ENCODE data around the gene EIF5A2. TPM values are rescaled to one million over a fixed set of nuclear protein-coding genes. Genes with fewer than 3 reads are reported as not detected.
"Not testable (repeated sequence)": the region's sequence is repeated elsewhere in the genome, so short reads cannot be mapped to it uniquely, and the experiment has no call there.

EIF5A2 gene
- total RNA-seq, 1 donor from 2014 or later: 10.8 TPM

GRCh38 chr3:170889132-170889531 is 19.3 kb downstream of the EIF5A2 start:
- Mint-ChIP-seq H3K36me3 (ENCODE audit: low read depth) (no peaks in the 10 kb centered on the region), H3K4me1 (ENCODE audit: low read depth) (no peaks in the 10 kb centered on the region), H3K27ac (no peak overlapping the region), H3K9me3 (no peaks in the 10 kb centered on the region), H3K4me3 (ENCODE audit: low read depth) (no peak overlapping the region), H3K27me3 (ENCODE audit: low read depth) (peaks cover 9% of the 10 kb centered on the region)
- DNase-seq (ENCODE audit: low spot score): no peak
- intact Hi-C loops (cut with micrococcal nuclease): no loop called here

- DNase-seq (ENCODE audit: low spot score); H3K9me3 Mint-ChIP-seq; H3K4me1 Mint-ChIP-seq (ENCODE audit: low read depth); H3K36me3 Mint-ChIP-seq (ENCODE audit: low read depth); intact Hi-C loops (cut with micrococcal nuclease); H3K27ac Mint-ChIP-seq; H3K27me3 Mint-ChIP-seq (ENCODE audit: low read depth); H3K4me3 Mint-ChIP-seq (ENCODE audit: low read depth): not testable (repeated sequence)
Observed at GRCh38 chr3:170884109-170884930, 24.1 kb downstream of the EIF5A2 start.

GRCh38 chr3:170878688-170879087 is 29.7 kb downstream of the EIF5A2 start:
- intact Hi-C loops (cut with micrococcal nuclease); H3K36me3 Mint-ChIP-seq (ENCODE audit: low read depth); H3K4me3 Mint-ChIP-seq (ENCODE audit: low read depth); DNase-seq (ENCODE audit: low spot score); H3K4me1 Mint-ChIP-seq (ENCODE audit: low read depth); H3K9me3 Mint-ChIP-seq; H3K27ac Mint-ChIP-seq: not testable (repeated sequence)
- peaks cover 12% of the 10 kb centered on the region for H3K27me3 Mint-ChIP-seq (ENCODE audit: low read depth)

GRCh38 chr3:170877311-170877710 is 31.1 kb downstream of the EIF5A2 start:
- H3K9me3 Mint-ChIP-seq; intact Hi-C loops (cut with micrococcal nuclease); H3K36me3 Mint-ChIP-seq (ENCODE audit: low read depth); H3K4me3 Mint-ChIP-seq (ENCODE audit: low read depth); DNase-seq (ENCODE audit: low spot score); H3K27ac Mint-ChIP-seq; H3K4me1 Mint-ChIP-seq (ENCODE audit: low read depth): not testable (repeated sequence)
- H3K27me3 Mint-ChIP-seq (ENCODE audit: low read depth): peaks cover 12% of the 10 kb centered on the region

- Mint-ChIP-seq H3K4me1 (ENCODE audit: low read depth) (no peaks in the 10 kb centered on the region), H3K4me3 (ENCODE audit: low read depth) (no peak overlapping the region), H3K27ac (no peak overlapping the region), H3K9me3 (no peaks in the 10 kb centered on the region), H3K27me3 (ENCODE audit: low read depth) (peaks cover 12% of the 10 kb centered on the region), H3K36me3 (ENCODE audit: low read depth) (no peaks in the 10 kb centered on the region)
- intact Hi-C loops (cut with micrococcal nuclease): no loop called here
- DNase-seq (ENCODE audit: low spot score): no peak
Observed at GRCh38 chr3:170876537-170876936, 31.9 kb downstream of the EIF5A2 start.

- intact Hi-C loops (cut with micrococcal nuclease): loop anchor here (1.0 to 5.0 kb wide), 4 partner anchors 12 to 1098 kb away; partner anchors contain the start of genes EIF5A2, MYNN and SKIL
- no peaks in the 10 kb centered on the region for H3K9me3 Mint-ChIP-seq
Observed at GRCh38 chr3:170869645-170870593, 38.5 kb downstream of the EIF5A2 start, which contains the start of gene RPL22L1. TSS of gene RPL22L1 (minus strand) at chr3:170870195. CDS start at chr3:170870167, 28 bp downstream.

GRCh38 chr3:170869239-170869590 is 39.2 kb downstream of the EIF5A2 start:
- Mint-ChIP-seq H3K27ac (peak overlapping the region; percentile 97), H3K4me1 (ENCODE audit: low read depth) (peaks cover 12% of the 10 kb centered on the region), H3K36me3 (ENCODE audit: low read depth) (peaks cover 55% of the 10 kb centered on the region), H3K4me3 (ENCODE audit: low read depth) (peak overlapping the region; percentile 91), H3K27me3 (ENCODE audit: low read depth) (peaks cover 3% of the 10 kb centered on the region), H3K9me3 (no peaks in the 10 kb centered on the region)
- intact Hi-C loops (cut with micrococcal nuclease): loop anchor here (1.0 kb wide), 1 partner anchor 11 kb away; no protein-coding TSS in a partner anchor
- DNase-seq (ENCODE audit: low spot score): no peak

More at GRCh38 chr3:170869645-170870593, 38.5 kb downstream of the EIF5A2 start, which contains the start of gene RPL22L1:
- Mint-ChIP-seq H3K27me3 (ENCODE audit: low read depth) (peaks cover 6% of the 10 kb centered on the region), H3K36me3 (ENCODE audit: low read depth) (peaks cover 48% of the 10 kb centered on the region), H3K4me3 (ENCODE audit: low read depth) (peak within 1 kb of the TSS; percentile 91), H3K27ac (peak within 1 kb of the TSS; percentile 97), H3K4me1 (ENCODE audit: low read depth) (peaks cover 12% of the 10 kb centered on the region)
- DNase-seq (ENCODE audit: low spot score): peak; percentile 92

GRCh38 chr3:170868577-170869238 is 39.7 kb downstream of the EIF5A2 start:
- H3K36me3 Mint-ChIP-seq (ENCODE audit: low read depth): peaks cover 59% of the 10 kb centered on the region
- peak overlapping the region; percentile 91 for H3K4me3 Mint-ChIP-seq (ENCODE audit: low read depth)
- no peaks in the 10 kb centered on the region for H3K27me3 Mint-ChIP-seq (ENCODE audit: low read depth)
- intact Hi-C loops (cut with micrococcal nuclease): loop anchor here (1.0 kb wide), 1 partner anchor 10 kb away; no protein-coding TSS in a partner anchor
- H3K27ac Mint-ChIP-seq: peak overlapping the region; percentile 97
- DNase-seq (ENCODE audit: low spot score): no peak
- H3K4me1 Mint-ChIP-seq (ENCODE audit: low read depth): peaks cover 12% of the 10 kb centered on the region
- H3K9me3 Mint-ChIP-seq: no peaks in the 10 kb centered on the region

- intact Hi-C loops (cut with micrococcal nuclease): no loop called here
- H3K36me3 Mint-ChIP-seq (ENCODE audit: low read depth): peaks cover 59% of the 10 kb centered on the region
Observed at GRCh38 chr3:170867143-170867937, 41.1 kb downstream of the EIF5A2 start.

GRCh38 chr3:170866499-170866898 is 41.9 kb downstream of the EIF5A2 start:
- no peak for DNase-seq (ENCODE audit: low spot score)
- Mint-ChIP-seq H3K9me3 (no peaks in the 10 kb centered on the region), H3K4me3 (ENCODE audit: low read depth) (no peak overlapping the region), H3K4me1 (ENCODE audit: low read depth) (peaks cover 12% of the 10 kb centered on the region), H3K27me3 (ENCODE audit: low read depth) (no peaks in the 10 kb centered on the region), H3K27ac (no peak overlapping the region), H3K36me3 (ENCODE audit: low read depth) (peaks cover 59% of the 10 kb centered on the region)
- intact Hi-C loops (cut with micrococcal nuclease): no loop called here

More at GRCh38 chr3:170867143-170867937, 41.1 kb downstream of the EIF5A2 start:
- no peaks in the 10 kb centered on the region for H3K27me3 Mint-ChIP-seq (ENCODE audit: low read depth)
- H3K27ac Mint-ChIP-seq: peak overlapping the region; percentile 58
- H3K4me3 Mint-ChIP-seq (ENCODE audit: low read depth): peak overlapping the region; percentile 71
- peaks cover 12% of the 10 kb centered on the region for H3K4me1 Mint-ChIP-seq (ENCODE audit: low read depth)
- no peak for DNase-seq (ENCODE audit: low spot score)
- no peaks in the 10 kb centered on the region for H3K9me3 Mint-ChIP-seq

GRCh38 chr3:170865209-170866094 is 43.0 kb downstream of the EIF5A2 start:
- H3K27ac Mint-ChIP-seq: no peak overlapping the region
- intact Hi-C loops (cut with micrococcal nuclease): no loop called here
- DNase-seq (ENCODE audit: low spot score): no peak
- H3K4me3 Mint-ChIP-seq (ENCODE audit: low read depth): no peak overlapping the region
- H3K9me3 Mint-ChIP-seq: no peaks in the 10 kb centered on the region
- peaks cover 59% of the 10 kb centered on the region for H3K36me3 Mint-ChIP-seq (ENCODE audit: low read depth)
- H3K4me1 Mint-ChIP-seq (ENCODE audit: low read depth): peaks cover 12% of the 10 kb centered on the region
- H3K27me3 Mint-ChIP-seq (ENCODE audit: low read depth): no peaks in the 10 kb centered on the region
